Glutamatergic neuron (in vitro differentiated cells): ENCODE data around the gene MAB21L4. TPM values are rescaled to one million over a fixed set of nuclear protein-coding genes. Genes with fewer than 3 reads are reported as not detected.

Source experiments
- DNase-seq: peaks from one replicate; pipeline ENCODE4 v3.0.0; 2022
- H3K27ac Mint-ChIP-seq: one replicate; pipeline ENCODE4 v1.8.0; 2020; ENCODE audit warnings: mild to moderate bottlenecking, mixed read lengths, inconsistent platforms; ENCODE audit not compliant: unreplicated experiment
- H3K27me3 Mint-ChIP-seq: one replicate; pipeline ENCODE4 v1.8.0; 2020; ENCODE audit warnings: mild to moderate bottlenecking, moderate library complexity, mixed read lengths, inconsistent platforms; ENCODE audit not compliant: unreplicated experiment
- H3K36me3 Mint-ChIP-seq: one replicate; pipeline ENCODE4 v1.8.0; 2020; ENCODE audit warnings: mild to moderate bottlenecking, mixed read lengths, inconsistent platforms; ENCODE audit not compliant: unreplicated experiment
- H3K4me1 Mint-ChIP-seq: one replicate; pipeline ENCODE4 v1.8.0; 2020; ENCODE audit warnings: mild to moderate bottlenecking, low read depth, mixed read lengths, inconsistent platforms; ENCODE audit not compliant: unreplicated experiment
- H3K4me3 Mint-ChIP-seq: one replicate; pipeline ENCODE4 v1.8.0; 2020; ENCODE audit warnings: mild to moderate bottlenecking, mixed read lengths, inconsistent platforms; ENCODE audit not compliant: unreplicated experiment
- H3K9me3 Mint-ChIP-seq: one replicate; pipeline ENCODE4 v1.8.0; 2020; ENCODE audit warnings: mild to moderate bottlenecking, moderate library complexity, mixed read lengths, inconsistent platforms; ENCODE audit not compliant: unreplicated experiment
- total RNA-seq: library from RNA; stranded (reverse); fragmentation: NEBNext Ultra II Directional; extraction: Animal tissue kit (Norgen Biotek cat#: 25700); gene quantifications from one replicate; pipeline ENCODE4 v1.2.1, GENCODE V29; 2021; ENCODE audit not compliant: unreplicated experiment
- TF ChIP-seq, protein P1 (sequence below): fragments of 200-600 bp; sonication (generic); IDR thresholded peaks from one replicate; pipeline ENCODE4 v1.5.0; 2021; ENCODE audit not compliant: partially characterized antibody, unreplicated experiment

The MAB21L4 gene
- total RNA-seq, 1 donor from 2014 or later: not detected

- Mint-ChIP-seq H3K27ac (no peak overlapping the region), H3K36me3 (peaks cover 7% of the 10 kb centered on the region), H3K4me1 (peaks cover 4% of the 10 kb centered on the region), H3K27me3 (no peaks in the 10 kb centered on the region), H3K4me3 (no peak overlapping the region), H3K9me3 (peaks cover 11% of the 10 kb centered on the region)
- TF ChIP-seq, protein P1, sequence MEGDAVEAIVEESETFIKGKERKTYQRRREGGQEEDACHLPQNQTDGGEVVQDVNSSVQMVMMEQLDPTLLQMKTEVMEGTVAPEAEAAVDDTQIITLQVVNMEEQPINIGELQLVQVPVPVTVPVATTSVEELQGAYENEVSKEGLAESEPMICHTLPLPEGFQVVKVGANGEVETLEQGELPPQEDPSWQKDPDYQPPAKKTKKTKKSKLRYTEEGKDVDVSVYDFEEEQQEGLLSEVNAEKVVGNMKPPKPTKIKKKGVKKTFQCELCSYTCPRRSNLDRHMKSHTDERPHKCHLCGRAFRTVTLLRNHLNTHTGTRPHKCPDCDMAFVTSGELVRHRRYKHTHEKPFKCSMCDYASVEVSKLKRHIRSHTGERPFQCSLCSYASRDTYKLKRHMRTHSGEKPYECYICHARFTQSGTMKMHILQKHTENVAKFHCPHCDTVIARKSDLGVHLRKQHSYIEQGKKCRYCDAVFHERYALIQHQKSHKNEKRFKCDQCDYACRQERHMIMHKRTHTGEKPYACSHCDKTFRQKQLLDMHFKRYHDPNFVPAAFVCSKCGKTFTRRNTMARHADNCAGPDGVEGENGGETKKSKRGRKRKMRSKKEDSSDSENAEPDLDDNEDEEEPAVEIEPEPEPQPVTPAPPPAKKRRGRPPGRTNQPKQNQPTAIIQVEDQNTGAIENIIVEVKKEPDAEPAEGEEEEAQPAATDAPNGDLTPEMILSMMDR: peak; percentile 54
- peak; percentile 82 for DNase-seq
These were observed 55.4 kb downstream of the MAB21L4 start for GRCh38 chr2:240840435-240841060.

DNA sequence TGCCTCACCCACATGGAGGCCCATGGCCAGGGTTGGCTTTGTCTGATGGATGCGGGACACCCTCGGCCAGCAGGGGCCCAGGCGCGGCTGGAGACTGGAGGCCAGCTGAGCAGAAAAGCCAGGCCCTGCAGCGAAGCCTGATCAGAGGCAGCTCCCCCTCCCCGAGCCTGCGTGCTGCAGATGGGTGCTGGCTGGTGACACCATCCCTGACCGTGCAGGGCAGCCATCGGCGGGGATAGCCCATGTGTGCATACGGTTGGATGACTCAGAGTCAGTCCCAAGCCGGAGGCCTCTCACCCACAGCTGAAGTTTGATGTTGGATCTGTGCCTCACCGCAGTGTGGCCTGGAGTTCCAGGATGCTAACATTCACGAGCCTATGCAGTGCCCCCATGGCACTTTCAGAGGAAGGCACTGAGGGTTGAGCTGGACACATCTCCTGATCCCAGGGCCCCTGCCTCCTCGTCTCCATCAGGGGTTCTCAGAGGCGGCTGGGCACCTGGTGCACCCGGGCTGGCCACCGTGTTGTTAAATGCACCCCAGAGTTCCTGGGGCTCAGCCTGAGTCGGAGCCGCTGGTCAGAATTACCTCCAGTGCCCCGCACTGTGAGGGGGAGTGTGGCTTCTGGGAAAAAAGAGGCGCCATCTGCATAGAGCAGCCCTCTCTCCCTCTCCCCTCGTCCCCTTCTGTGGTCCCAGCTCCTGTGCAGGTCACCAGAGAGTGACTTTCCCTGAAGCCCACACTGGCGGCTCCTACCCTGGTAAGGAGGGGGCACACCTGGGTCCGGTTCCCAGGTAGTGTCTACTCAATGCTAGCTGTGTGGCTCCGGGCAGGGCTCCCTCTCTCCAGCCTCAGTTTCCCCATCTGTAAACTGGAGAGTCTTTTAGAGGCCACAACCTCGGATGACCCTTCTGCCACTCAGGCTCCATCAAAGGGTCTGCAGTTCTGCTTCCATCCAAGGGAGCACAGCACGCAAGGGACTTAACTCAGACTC lies 56.5 kb downstream of the MAB21L4 start:
- Mint-ChIP-seq H3K36me3 (no peaks in the 10 kb centered on the region), H3K4me1 (peaks cover 4% of the 10 kb centered on the region), H3K9me3 (peaks cover 13% of the 10 kb centered on the region), H3K27ac (no peak overlapping the region), H3K4me3 (no peak overlapping the region), H3K27me3 (no peaks in the 10 kb centered on the region)
- TF ChIP-seq, protein P1: no peak
- DNase-seq: no peak

GRCh38 chr2:240837621-240838020 lies 58.3 kb downstream of the MAB21L4 start:
- Mint-ChIP-seq H3K27ac (no peak overlapping the region), H3K27me3 (no peaks in the 10 kb centered on the region), H3K36me3 (no peaks in the 10 kb centered on the region), H3K4me1 (peaks cover 4% of the 10 kb centered on the region), H3K4me3 (no peak overlapping the region), H3K9me3 (peaks cover 13% of the 10 kb centered on the region)
- DNase-seq: no peak
- TF ChIP-seq, protein P1: no peak

DNA sequence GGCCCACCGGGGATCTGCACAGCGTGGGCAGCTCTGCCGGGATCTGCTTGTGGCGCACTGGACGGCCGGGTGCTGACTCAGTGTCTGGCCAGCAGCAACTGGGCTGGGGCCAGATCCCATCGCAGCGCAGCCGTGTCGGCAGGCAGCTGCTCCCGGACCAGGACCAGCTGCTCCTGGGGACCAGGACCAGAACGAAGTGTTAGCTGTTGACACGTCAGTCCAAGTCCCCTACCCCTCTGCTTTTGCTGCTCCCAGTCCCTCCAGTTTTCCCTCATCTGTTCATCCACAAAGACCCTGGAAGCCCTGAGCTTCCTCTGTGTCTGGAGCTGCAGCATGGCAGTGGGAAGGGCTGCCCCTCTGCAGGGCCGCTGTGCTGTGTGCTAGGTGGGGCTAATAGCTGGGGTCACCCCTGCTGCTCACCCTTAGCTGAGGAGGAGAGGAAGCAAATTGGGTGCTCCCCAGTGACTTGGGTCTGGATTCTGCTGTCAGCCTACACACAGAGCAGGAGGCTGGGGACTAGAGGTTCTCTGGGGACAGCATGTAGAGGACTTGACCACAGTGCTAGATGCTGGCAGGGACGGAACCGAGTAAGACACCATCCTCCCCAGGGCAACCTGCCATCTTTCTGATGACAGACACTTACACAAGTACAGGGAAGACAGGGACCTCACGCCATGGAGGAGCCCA lies 59.0 kb downstream of the MAB21L4 start:
- H3K4me1 Mint-ChIP-seq: peaks cover 5% of the 10 kb centered on the region
- H3K4me3 Mint-ChIP-seq: no peak overlapping the region
- no peaks in the 10 kb centered on the region for H3K27me3 Mint-ChIP-seq
- peaks cover 11% of the 10 kb centered on the region for H3K9me3 Mint-ChIP-seq
- no peak overlapping the region for H3K27ac Mint-ChIP-seq
- TF ChIP-seq, protein P1: no peak
- DNase-seq: no peak
- H3K36me3 Mint-ChIP-seq: no peaks in the 10 kb centered on the region

Other genes with a start within 250 kb of the MAB21L4 start
- gene AQP12B, start 213.3 kb downstream of the MAB21L4 start, total RNA-seq: not detected
- gene AQP12A, start 204.3 kb downstream of the MAB21L4 start, total RNA-seq: not detected
- gene KIF1A, start 75.9 kb downstream of the MAB21L4 start, total RNA-seq: 439 TPM
- gene AGXT, start 27.3 kb downstream of the MAB21L4 start, total RNA-seq: not detected
- gene CROCC2, start 10.2 kb upstream of the MAB21L4 start, total RNA-seq: not detected
- gene SNED1, start 102.5 kb upstream of the MAB21L4 start, total RNA-seq: 2.8 TPM
- gene MTERF4, start 206.1 kb upstream of the MAB21L4 start, total RNA-seq: 63.5 TPM